Gastrocnemius medialis (tissue), 4 donors: ENCODE measurements around the gene KIF13A. TPM values are rescaled to one million over a fixed set of nuclear protein-coding genes. Genes with fewer than 3 reads are reported as not detected.
A peak's percentile ranks its signal among the peaks of the same experiment; 100 is the strongest.
"Not testable (repeated sequence)": the region's sequence is repeated elsewhere in the genome, so short reads cannot be mapped to it uniquely, and the experiment has no call there.

Experiments used
- ATAC-seq, 2 donors: fragments of 150-250 bp; one replicate each; pipeline ENCODE4 v1.9.1; 2016
- DNase-seq, 2 donors: peaks; one replicate each; pipeline ENCODE4 v3.0.0-alpha.2; 2019
- H3K27ac ChIP-seq, 4 donors: fragments of 200-600 bp; sonication (generic); 1 replicate in 1 of 4; 2 replicates in 3 of 4; pipeline ENCODE4 v1.5.1; 2016 to 2018; ENCODE audit warnings: mild to moderate bottlenecking in 2 of 4, moderate library complexity in 1 of 4
- H3K27me3 ChIP-seq, 3 donors: fragments of 200-600 bp; sonication (generic) in 2 of 3; 1 replicate in 1 of 3; 2 replicates in 2 of 3; pipeline versions ENCODE4 v1.5.1 to v1.6.0; 2016 to 2019; ENCODE audit warnings: mild to moderate bottlenecking in 1 of 3, moderate library complexity in 1 of 3
- H3K36me3 ChIP-seq, 2 donors: fragments of 200-600 bp; sonication (generic) in 1 of 2; one replicate each; pipeline ENCODE4 v1.5.1; 2017 to 2018
- H3K4me1 ChIP-seq, 2 donors: fragments of 200-600 bp; sonication (generic) in 1 of 2; one replicate each; pipeline ENCODE4 v1.5.1; 2016 to 2017; ENCODE audit warnings: mild to moderate bottlenecking in 2 of 2
- H3K4me3 ChIP-seq, 4 donors: fragments of 200-600 bp; sonication (generic) in 3 of 4; 1 replicate in 1 of 4; 2 replicates in 3 of 4; pipeline ENCODE4 v1.5.1; 2016 to 2019; ENCODE audit warnings: mild to moderate bottlenecking in 2 of 4
- H3K9me3 ChIP-seq, 3 donors: fragments of 200-600 bp; sonication (generic) in 2 of 3; 1 replicate in 1 of 3; 2 replicates in 2 of 3; pipeline ENCODE4 v1.5.1; 2016 to 2019
- CTCF ChIP-seq, 5 experiments: fragments of 450-650 bp in 3 of 5; fragments of 200-600 bp in 2 of 5; sonication (generic) in 2 of 5; IDR thresholded peaks in 4 of 5; conservative IDR thresholded peaks in 1 of 5; 1 replicate in 4 of 5; 2 replicates in 1 of 5; pipeline ENCODE4 v1.5.1; 2016 to 2019; ENCODE audit warnings: antibody characterized with exemption in 5 of 5, mild to moderate bottlenecking in 3 of 5, moderate library complexity in 3 of 5
- POLR2A ChIP-seq, 2 donors: fragments of 450-650 bp; IDR thresholded peaks; one replicate each; pipeline ENCODE4 v1.6.1; 2017; ENCODE audit warnings: antibody characterized with exemption in 2 of 2, mild to moderate bottlenecking in 2 of 2, moderate library complexity in 2 of 2
- in situ Hi-C, 4 donors: fragments of 200-750 bp; cut with MboI; loops; one replicate each; pipeline versions ENCODE4 v1.15.0 to v1.8.0; 2017; ENCODE audit warnings: low sequenced_read_pairs in 4 of 4
- intact Hi-C: fragments of 100-400 bp; cut with DNase I; formaldehyde crosslinking; loops from one replicate; pipeline ENCODE4 v1.15.1; 2023; ENCODE audit warnings: low total_unique reads
- total RNA-seq, 4 donors: library from RNA; depleted of rRNA; stranded (reverse); fragments of >200 nt; gene quantifications; one replicate each; pipeline versions ENCODE4 v1.1.0 to v1.2.3, GENCODE V29; 2016

Gene KIF13A
- total RNA-seq, 4 donors from 2014 or later: 47.4 to 72.9 (median 63.8) TPM

- DNase-seq (no peak), ATAC-seq (no peak)
- no peak for TF ChIP-seq POLR2A (IDR thresholded peaks at IDR 0.05)
- no peak for TF ChIP-seq CTCF (IDR thresholded peaks at IDR 0.05 in 4 of 5, conservative IDR thresholded peaks at IDR 0.05 in 1 of 5)
- in situ Hi-C loops (no loop called here), intact Hi-C loops (no loop called here)
- Histone ChIP-seq H3K27me3 (no peaks in the 10 kb centered on the region), H3K4me1 (no peaks in the 10 kb centered on the region), H3K27ac (no peak overlapping the region), H3K4me3 (peak overlapping the region in 2 of 4 donors; percentile 25 to 28), H3K36me3 (no peaks in the 10 kb centered on the region), H3K9me3 (no peaks in the 10 kb centered on the region)
Observed at GRCh38 chr6:18019539-18020534, 32.4 kb upstream of the KIF13A start.

GRCh38 chr6:18019133-18019532 lies 31.7 kb upstream of the KIF13A start:
- in situ Hi-C loops, H3K27me3 ChIP-seq, ATAC-seq, H3K36me3 ChIP-seq, H3K27ac ChIP-seq, DNase-seq, H3K4me1 ChIP-seq, intact Hi-C loops, H3K9me3 ChIP-seq: not testable (repeated sequence)
- peak overlapping the region in 2 of 4 donors; percentile 25 to 28 for H3K4me3 ChIP-seq

- Histone ChIP-seq H3K4me1 (no peaks in the 10 kb centered on the region), H3K4me3 (no peak overlapping the region), H3K27me3 (no peaks in the 10 kb centered on the region), H3K9me3 (no peaks in the 10 kb centered on the region), H3K27ac (no peak overlapping the region), H3K36me3 (no peaks in the 10 kb centered on the region)
- in situ Hi-C loops (no loop called here), intact Hi-C loops (no loop called here)
- TF ChIP-seq POLR2A (IDR thresholded peaks at IDR 0.05) (no peak), CTCF (IDR thresholded peaks at IDR 0.05 in 4 of 5, conservative IDR thresholded peaks at IDR 0.05 in 1 of 5) (no peak)
- ATAC-seq: no peak
- no peak for DNase-seq
Observed at GRCh38 chr6:18016698-18017097, 29.3 kb upstream of the KIF13A start.

- no peak for ATAC-seq
- no peak for TF ChIP-seq POLR2A (IDR thresholded peaks at IDR 0.05)
- no peak for DNase-seq
- Histone ChIP-seq H3K36me3 (no peaks in the 10 kb centered on the region), H3K4me1 (no peaks in the 10 kb centered on the region), H3K4me3 (no peak overlapping the region), H3K9me3 (no peaks in the 10 kb centered on the region), H3K27me3 (no peaks in the 10 kb centered on the region), H3K27ac (no peak overlapping the region)
- intact Hi-C loops (no loop called here), in situ Hi-C loops (no loop called here)
Observed at GRCh38 chr6:18016133-18016532, 28.7 kb upstream of the KIF13A start.

- H3K27me3 ChIP-seq: no peaks in the 10 kb centered on the region
- TF ChIP-seq POLR2A (IDR thresholded peaks at IDR 0.05): no peak
- no peak for TF ChIP-seq CTCF (IDR thresholded peaks at IDR 0.05 in 4 of 5, conservative IDR thresholded peaks at IDR 0.05 in 1 of 5)
- intact Hi-C loops: no loop called here
- DNase-seq (no peak), ATAC-seq (no peak)
- H3K36me3 ChIP-seq: no peaks in the 10 kb centered on the region
- no peak overlapping the region for H3K4me3 ChIP-seq
- in situ Hi-C loops: no loop called here
- H3K9me3 ChIP-seq: no peaks in the 10 kb centered on the region
- no peak overlapping the region for H3K27ac ChIP-seq
- no peaks in the 10 kb centered on the region for H3K4me1 ChIP-seq
Observed at GRCh38 chr6:18011287-18011686, 23.9 kb upstream of the KIF13A start.

GRCh38 chr6:18010540-18010939 lies 23.1 kb upstream of the KIF13A start:
- ATAC-seq, intact Hi-C loops, H3K27ac ChIP-seq: not testable (repeated sequence)

More at GRCh38 chr6:18010540-18010939, 23.1 kb upstream of the KIF13A start:
- H3K36me3 ChIP-seq, H3K4me3 ChIP-seq, H3K9me3 ChIP-seq, DNase-seq, H3K27me3 ChIP-seq, H3K4me1 ChIP-seq, in situ Hi-C loops: not testable (repeated sequence)
